IMR-90 (cell line): Measurements from ENCODE around the gene ZNF595.
"Not testable (repeated sequence)": the region's sequence is repeated elsewhere in the genome, so short reads cannot be mapped to it uniquely, and the experiment has no call there.

Experiments
- CEBPB ChIP-seq: IDR thresholded peaks from 2 replicates; pipeline ENCODE4 v1.6.1; 2012; ENCODE audit warnings: low read depth, low read length, improper control_type of control experiment
- CHD1 ChIP-seq: IDR thresholded peaks from 2 replicates; pipeline ENCODE4 v1.6.1; 2012; ENCODE audit warnings: low read depth, low read length, improper control_type of control experiment
- CTCF ChIP-seq: conservative IDR thresholded peaks from 2 replicates; pipeline ENCODE4 v1.5.1; 2012; ENCODE audit warnings: mild to moderate bottlenecking, low read depth, low read length, improper control_type of control experiment
- ELK1 ChIP-seq: fragments of 150-350 bp; IDR thresholded peaks from 2 replicates; pipeline ENCODE4 v1.6.1; 2016; ENCODE audit warnings: low read depth, mild to moderate bottlenecking, low read length, moderate library complexity, borderline replicate concordance
- FOS ChIP-seq: fragments of 150-350 bp; IDR thresholded peaks from 2 replicates; pipeline ENCODE4 v1.6.1; 2016; ENCODE audit warnings: low read depth, low read length
- MAFK ChIP-seq: IDR thresholded peaks from 2 replicates; pipeline ENCODE4 v1.6.1; 2012; ENCODE audit warnings: low read depth, low read length, improper control_type of control experiment
- MAZ ChIP-seq: IDR thresholded peaks from 2 replicates; pipeline ENCODE4 v1.6.1; 2012; ENCODE audit warnings: low read depth, mild to moderate bottlenecking, low read length, improper control_type of control experiment, moderate library complexity, borderline replicate concordance
- NFE2L2 ChIP-seq: fragments of 150-350 bp; IDR thresholded peaks from 2 replicates; pipeline ENCODE4 v1.6.1; 2016; ENCODE audit warnings: low read depth, mild to moderate bottlenecking, low read length
- POLR2A ChIP-seq: IDR thresholded peaks from 2 replicates; pipeline ENCODE4 v1.6.1; 2012; ENCODE audit warnings: mild to moderate bottlenecking, low read depth, low read length
- RAD21 ChIP-seq: IDR thresholded peaks from 2 replicates; pipeline ENCODE4 v1.6.1; 2012; ENCODE audit warnings: low read length, improper control_type of control experiment
- RCOR1 ChIP-seq: IDR thresholded peaks from 2 replicates; pipeline ENCODE4 v1.6.1; 2012; ENCODE audit warnings: mild to moderate bottlenecking, low read length, improper control_type of control experiment; ENCODE audit not compliant: insufficient replicate concordance
- RFX5 ChIP-seq: IDR thresholded peaks from 2 replicates; pipeline ENCODE4 v1.8.0; 2012; ENCODE audit warnings: low read depth, mild to moderate bottlenecking, low read length, moderate library complexity
- SMC3 ChIP-seq: fragments of 150-350 bp; IDR thresholded peaks from 2 replicates; pipeline ENCODE4 v1.6.1; 2016; ENCODE audit warnings: low read depth, mild to moderate bottlenecking, antibody characterized with exemption, low read length, moderate library complexity
- USF2 ChIP-seq: fragments of 150-350 bp; IDR thresholded peaks from 2 replicates; pipeline ENCODE4 v1.6.1; 2017; ENCODE audit warnings: mild to moderate bottlenecking, antibody characterized with exemption, low read length, low read depth

- TF ChIP-seq CTCF, NFE2L2, USF2, SMC3, CEBPB, MAFK, POLR2A, RAD21, FOS, CHD1, RFX5, ELK1, MAZ, RCOR1: not testable (repeated sequence)
Measured at GRCh38 chr4:18128-18527, 35.0 kb upstream of the ZNF595 start.
